Epithelial cell of esophagus (primary cell): ENCODE results near the gene L3MBTL4.

Experiments
- DNase-seq: peaks from one replicate; pipeline ENCODE4 v3.0.0; 2010; ENCODE audit warnings: low read depth
- H3K4me3 ChIP-seq: 2 replicates; pipeline ENCODE4 v1.5.1; 2011; ENCODE audit warnings: mild to moderate bottlenecking, low read length, control low read depth
- TF ChIP-seq, protein P1 (sequence below): IDR thresholded peaks from 2 replicates; pipeline ENCODE4 v1.5.1; 2011; ENCODE audit warnings: low read depth, mild to moderate bottlenecking, low read length, control low read depth, inconsistent platforms; ENCODE audit not compliant: insufficient read depth; ENCODE audit errors: missing control alignments

L3MBTL4 gene

DNA sequence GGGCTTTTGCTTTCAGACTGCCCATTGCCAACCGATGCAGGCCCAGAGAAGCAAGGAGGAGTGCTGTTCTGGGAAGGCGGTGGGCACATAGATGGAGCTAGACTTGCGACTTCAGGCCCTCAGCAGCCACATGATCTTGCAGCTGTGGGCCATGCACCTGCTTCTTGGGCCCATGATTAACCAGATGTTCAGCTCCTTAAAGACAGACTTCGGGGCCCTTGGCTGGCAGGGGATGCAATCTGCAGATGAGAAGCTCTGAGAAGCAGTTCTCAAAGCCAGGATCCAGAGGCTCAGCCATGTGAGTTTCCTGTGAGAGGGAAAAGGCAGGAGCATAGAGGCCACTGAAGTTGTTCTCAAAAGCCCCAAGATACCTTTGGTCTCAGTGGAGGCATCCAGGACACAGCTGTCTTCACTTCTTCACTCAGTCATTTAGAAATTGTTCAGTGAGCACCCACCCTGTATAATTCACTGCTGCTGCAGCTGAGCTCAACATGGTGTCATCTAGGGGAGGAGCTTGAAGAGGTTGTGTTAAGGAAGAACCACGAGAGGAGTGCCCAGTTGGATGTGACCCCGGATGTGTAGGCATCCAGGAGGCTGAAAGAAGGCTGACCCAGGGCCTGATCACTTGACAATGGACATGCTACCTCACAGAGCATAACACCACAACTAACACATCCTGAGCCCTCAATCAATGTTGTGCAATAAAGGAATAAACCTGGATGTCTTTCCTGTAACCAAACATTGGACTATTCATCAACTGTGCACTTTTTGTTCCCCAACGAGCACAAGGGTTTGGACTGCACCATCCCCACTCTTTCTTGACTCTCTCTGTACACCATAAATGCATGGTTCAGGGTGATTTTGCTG, 474.7 kb downstream of the L3MBTL4 start:
- no peak overlapping the region for H3K4me3 ChIP-seq
- DNase-seq: no peak
- TF ChIP-seq, protein P1, sequence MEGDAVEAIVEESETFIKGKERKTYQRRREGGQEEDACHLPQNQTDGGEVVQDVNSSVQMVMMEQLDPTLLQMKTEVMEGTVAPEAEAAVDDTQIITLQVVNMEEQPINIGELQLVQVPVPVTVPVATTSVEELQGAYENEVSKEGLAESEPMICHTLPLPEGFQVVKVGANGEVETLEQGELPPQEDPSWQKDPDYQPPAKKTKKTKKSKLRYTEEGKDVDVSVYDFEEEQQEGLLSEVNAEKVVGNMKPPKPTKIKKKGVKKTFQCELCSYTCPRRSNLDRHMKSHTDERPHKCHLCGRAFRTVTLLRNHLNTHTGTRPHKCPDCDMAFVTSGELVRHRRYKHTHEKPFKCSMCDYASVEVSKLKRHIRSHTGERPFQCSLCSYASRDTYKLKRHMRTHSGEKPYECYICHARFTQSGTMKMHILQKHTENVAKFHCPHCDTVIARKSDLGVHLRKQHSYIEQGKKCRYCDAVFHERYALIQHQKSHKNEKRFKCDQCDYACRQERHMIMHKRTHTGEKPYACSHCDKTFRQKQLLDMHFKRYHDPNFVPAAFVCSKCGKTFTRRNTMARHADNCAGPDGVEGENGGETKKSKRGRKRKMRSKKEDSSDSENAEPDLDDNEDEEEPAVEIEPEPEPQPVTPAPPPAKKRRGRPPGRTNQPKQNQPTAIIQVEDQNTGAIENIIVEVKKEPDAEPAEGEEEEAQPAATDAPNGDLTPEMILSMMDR: no peak

- no peak for DNase-seq
- TF ChIP-seq, protein P1: no peak
- H3K4me3 ChIP-seq: no peak overlapping the region
These were observed 476.9 kb downstream of the L3MBTL4 start for GRCh38 chr18:5937795-5938194.

GRCh38 chr18:5937121-5937520, 477.6 kb downstream of the L3MBTL4 start:
- no peak for DNase-seq
- no peak overlapping the region for H3K4me3 ChIP-seq
- TF ChIP-seq, protein P1: no peak

DNA sequence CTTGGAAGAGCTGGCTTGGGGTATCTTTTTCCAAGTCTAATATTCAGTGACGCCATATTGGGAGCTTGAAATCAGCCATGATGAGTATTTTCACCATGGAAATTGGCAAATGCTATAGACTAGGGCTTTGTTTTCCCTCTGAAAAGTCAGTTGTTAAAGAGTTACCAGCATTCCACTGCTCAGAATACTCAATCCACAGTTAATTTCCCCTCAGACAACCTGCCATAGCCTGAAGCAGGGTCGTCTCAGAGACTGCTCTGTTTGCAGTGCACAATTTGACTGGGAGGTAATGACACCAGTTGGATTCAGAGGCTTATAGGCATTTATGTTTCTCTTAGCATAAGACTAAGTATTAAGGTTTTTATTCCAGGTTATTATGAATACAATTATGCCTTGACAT, 483.9 kb downstream of the L3MBTL4 start:
- H3K4me3 ChIP-seq: no peak overlapping the region
- TF ChIP-seq, protein P1: no peak
- no peak for DNase-seq

- H3K4me3 ChIP-seq: no peak overlapping the region
- TF ChIP-seq, protein P1: no peak
- no peak for DNase-seq
These were observed 496.4 kb downstream of the L3MBTL4 start for GRCh38 chr18:5918205-5918858.

GRCh38 chr18:5914951-5915350, 499.8 kb downstream of the L3MBTL4 start:
- TF ChIP-seq, protein P1: no peak
- DNase-seq: no peak

More at GRCh38 chr18:5914951-5915350, 499.8 kb downstream of the L3MBTL4 start:
- no peak overlapping the region for H3K4me3 ChIP-seq
